ENCODE measurements around the gene USP34. TPM values are rescaled to one million over a fixed set of nuclear protein-coding genes. Genes with fewer than 3 reads are reported as not detected.

The USP34 gene
- total and polyA plus RNA-seq, 9 of the 15 experiments (the other 6 are each of a cell fraction or from before 2014, with no cell fraction given): 19.8 to 108 (median 67.8) TPM

DNA sequence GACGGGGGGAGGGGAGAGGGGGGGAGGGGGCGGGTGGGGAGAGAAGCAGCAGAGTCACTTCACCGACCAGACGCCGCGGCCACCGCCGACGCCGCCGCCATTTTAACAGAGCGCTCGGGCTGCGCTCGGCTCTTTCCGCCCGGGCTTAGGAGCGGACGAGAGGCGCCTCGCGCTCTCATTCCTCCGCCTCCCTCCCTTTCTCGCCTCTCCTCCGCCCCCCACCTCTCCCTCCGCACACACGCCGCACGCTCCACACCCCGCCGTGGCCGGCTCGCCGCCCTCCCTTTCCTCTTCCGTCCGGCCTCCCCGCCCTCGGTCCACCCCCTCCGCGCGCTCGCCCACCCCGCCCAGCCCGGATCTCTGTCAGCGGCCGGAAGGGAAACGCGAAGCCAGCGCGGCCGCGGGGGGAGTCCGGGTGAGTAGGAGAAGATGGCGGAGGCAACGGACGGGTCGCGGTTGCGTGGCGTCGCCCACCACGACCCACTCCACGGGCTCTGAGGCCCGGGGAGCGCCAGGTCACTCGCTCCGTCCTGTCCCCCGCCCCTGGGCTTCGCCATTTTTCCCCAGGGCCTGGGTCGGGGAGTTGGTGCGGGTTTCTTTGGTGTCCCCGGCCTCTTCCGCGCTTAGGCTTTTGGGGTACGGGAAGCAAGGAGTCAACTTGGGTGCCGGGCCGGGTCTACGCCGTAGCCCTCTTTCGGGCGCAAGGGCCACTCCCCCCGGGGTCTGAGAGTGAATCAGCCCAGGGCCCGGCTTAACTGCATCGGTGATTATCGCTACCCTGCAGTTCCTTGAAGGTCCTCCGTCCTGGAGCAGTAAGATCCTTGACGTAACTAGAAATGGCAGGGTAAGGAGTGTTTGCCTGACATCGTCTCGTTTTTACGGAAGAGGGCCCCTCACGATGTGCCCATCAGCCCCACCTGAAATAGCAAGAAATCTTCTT lies at the start of gene USP34 (continued):
- TF ChIP-seq, protein P1, sequence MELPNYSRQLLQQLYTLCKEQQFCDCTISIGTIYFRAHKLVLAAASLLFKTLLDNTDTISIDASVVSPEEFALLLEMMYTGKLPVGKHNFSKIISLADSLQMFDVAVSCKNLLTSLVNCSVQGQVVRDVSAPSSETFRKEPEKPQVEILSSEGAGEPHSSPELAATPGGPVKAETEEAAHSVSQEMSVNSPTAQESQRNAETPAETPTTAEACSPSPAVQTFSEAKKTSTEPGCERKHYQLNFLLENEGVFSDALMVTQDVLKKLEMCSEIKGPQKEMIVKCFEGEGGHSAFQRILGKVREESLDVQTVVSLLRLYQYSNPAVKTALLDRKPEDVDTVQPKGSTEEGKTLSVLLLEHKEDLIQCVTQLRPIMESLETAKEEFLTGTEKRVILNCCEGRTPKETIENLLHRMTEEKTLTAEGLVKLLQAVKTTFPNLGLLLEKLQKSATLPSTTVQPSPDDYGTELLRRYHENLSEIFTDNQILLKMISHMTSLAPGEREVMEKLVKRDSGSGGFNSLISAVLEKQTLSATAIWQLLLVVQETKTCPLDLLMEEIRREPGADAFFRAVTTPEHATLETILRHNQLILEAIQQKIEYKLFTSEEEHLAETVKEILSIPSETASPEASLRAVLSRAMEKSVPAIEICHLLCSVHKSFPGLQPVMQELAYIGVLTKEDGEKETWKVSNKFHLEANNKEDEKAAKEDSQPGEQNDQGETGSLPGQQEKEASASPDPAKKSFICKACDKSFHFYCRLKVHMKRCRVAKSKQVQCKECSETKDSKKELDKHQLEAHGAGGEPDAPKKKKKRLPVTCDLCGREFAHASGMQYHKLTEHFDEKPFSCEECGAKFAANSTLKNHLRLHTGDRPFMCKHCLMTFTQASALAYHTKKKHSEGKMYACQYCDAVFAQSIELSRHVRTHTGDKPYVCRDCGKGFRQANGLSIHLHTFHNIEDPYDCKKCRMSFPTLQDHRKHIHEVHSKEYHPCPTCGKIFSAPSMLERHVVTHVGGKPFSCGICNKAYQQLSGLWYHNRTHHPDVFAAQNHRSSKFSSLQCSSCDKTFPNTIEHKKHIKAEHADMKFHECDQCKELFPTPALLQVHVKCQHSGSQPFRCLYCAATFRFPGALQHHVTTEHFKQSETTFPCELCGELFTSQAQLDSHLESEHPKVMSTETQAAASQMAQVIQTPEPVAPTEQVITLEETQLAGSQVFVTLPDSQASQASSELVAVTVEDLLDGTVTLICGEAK (IDR thresholded peaks at IDR 0.05): peak; percentile 85
- TF ChIP-seq, protein P1 (CRISPR knock-in tag; IDR thresholded peaks at IDR 0.05): no peak
- TF ChIP-seq, protein P2, sequence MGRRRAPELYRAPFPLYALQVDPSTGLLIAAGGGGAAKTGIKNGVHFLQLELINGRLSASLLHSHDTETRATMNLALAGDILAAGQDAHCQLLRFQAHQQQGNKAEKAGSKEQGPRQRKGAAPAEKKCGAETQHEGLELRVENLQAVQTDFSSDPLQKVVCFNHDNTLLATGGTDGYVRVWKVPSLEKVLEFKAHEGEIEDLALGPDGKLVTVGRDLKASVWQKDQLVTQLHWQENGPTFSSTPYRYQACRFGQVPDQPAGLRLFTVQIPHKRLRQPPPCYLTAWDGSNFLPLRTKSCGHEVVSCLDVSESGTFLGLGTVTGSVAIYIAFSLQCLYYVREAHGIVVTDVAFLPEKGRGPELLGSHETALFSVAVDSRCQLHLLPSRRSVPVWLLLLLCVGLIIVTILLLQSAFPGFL (CRISPR knock-in tag; IDR thresholded peaks at IDR 0.05): no peak
- TF ChIP-seq BRD9 (IDR thresholded peaks at IDR 0.05; ENCODE audit: low read depth, partially characterized antibody) (no peak), RBM25 (IDR thresholded peaks at IDR 0.05; ENCODE audit: low read depth, low read length, severe bottlenecking) (no peak)
- TF ChIP-seq, protein P3, sequence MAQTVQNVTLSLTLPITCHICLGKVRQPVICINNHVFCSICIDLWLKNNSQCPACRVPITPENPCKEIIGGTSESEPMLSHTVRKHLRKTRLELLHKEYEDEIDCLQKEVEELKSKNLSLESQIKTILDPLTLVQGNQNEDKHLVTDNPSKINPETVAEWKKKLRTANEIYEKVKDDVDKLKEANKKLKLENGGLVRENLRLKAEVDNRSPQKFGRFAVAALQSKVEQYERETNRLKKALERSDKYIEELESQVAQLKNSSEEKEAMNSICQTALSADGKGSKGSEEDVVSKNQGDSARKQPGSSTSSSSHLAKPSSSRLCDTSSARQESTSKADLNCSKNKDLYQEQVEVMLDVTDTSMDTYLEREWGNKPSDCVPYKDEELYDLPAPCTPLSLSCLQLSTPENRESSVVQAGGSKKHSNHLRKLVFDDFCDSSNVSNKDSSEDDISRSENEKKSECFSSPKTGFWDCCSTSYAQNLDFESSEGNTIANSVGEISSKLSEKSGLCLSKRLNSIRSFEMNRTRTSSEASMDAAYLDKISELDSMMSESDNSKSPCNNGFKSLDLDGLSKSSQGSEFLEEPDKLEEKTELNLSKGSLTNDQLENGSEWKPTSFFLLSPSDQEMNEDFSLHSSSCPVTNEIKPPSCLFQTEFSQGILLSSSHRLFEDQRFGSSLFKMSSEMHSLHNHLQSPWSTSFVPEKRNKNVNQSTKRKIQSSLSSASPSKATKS (CRISPR knock-in tag; IDR thresholded peaks at IDR 0.05): no peak

All from K562 (cell line).